ENCODE measurements around the gene FDX2. TPM values are rescaled to one million over a fixed set of nuclear protein-coding genes. Genes with fewer than 3 reads are reported as not detected.
"Not testable (repeated sequence)": the region's sequence is repeated elsewhere in the genome, so short reads cannot be mapped to it uniquely, and the experiment has no call there.

FDX2 gene
- 50.7 and 57.2 TPM in 2 replicates for total RNA-seq (2014; rRNA removed; shearing (Covaris generic))

DNA sequence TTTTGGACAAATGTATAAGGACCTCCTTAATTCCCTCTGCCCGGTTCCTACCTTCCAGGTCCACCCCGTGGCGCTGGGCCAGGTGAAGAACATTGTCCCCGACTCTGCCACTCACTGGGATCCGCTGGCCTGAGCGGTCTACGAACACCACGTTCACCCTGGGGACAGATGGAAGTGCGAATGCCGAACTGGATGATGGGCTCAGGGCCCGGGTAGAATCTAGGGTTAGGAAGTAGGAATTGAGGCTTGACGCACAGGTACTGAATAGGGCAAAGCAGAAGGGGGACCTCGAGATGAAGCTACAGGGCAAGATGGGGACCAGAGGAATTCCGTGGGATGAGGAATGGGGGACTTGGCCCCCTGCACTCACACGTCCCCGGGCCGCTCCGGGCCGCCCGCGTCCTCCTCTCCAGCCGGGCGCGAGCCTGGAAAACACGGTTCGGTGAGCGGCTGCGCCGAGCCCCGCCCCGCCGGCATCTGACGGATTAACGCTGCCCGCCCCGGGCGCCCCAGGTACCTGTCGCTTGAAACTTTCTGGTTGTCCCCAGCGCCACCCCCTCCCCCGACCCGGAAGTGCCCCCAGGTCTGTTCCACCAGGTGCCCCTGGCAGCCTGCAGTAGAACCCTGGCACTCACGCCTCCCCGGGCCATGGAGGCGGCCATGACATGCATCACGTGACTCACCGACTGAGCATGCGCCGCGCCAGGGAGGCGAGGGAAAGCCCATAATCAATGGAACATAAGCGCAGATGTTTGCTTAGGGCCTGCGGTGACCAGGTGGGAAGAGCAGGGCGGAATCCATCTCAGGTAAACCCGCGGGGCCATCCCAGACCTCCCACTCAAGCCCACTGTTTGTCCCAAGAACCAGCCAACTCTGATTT lies at the start of gene FDX2:
Gene FDX2 (minus strand): TSS at position 681 of the 880 bp plus-strand sequence. CDS start 19 bp downstream, at position 662.
- peak; percentile 68 for DNase-seq (ENCODE audit: low spot score)

- DNase-seq (ENCODE audit: low spot score): no peak
Observed at GRCh38 chr19:10365518-10365917, 49.7 kb upstream of the FDX2 start.

- no peak for DNase-seq (ENCODE audit: low spot score)
Observed at GRCh38 chr19:10364644-10365043, 48.8 kb upstream of the FDX2 start.

- peak; percentile 75 for DNase-seq (ENCODE audit: low spot score)
Observed at GRCh38 chr19:10363789-10364281, 48.0 kb upstream of the FDX2 start.

GRCh38 chr19:10362259-10362658 lies 46.4 kb upstream of the FDX2 start:
- DNase-seq (ENCODE audit: low spot score): no peak

DNA sequence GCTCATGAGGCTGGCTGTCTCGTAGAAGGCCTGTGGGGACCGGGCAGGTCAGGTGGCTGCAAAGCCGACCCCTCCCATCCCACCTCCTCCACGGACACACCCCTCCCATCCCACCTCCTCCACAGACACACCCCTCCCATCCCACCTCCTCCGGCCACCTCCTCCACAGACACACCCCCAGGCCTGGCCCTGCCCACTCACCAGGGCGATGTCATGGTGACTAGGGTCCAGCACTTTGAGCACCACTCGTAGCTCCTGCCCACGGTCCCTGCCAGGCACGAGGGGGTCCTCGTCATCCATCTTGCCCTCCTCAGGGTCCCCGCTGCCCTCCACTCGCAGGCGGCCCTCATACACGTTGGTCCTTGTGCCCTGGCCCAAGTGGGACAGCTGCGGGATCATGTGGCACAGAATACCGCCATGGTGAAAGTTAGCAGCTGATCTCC lies 45.8 kb upstream of the FDX2 start:
- no peak for DNase-seq (ENCODE audit: low spot score)

DNA sequence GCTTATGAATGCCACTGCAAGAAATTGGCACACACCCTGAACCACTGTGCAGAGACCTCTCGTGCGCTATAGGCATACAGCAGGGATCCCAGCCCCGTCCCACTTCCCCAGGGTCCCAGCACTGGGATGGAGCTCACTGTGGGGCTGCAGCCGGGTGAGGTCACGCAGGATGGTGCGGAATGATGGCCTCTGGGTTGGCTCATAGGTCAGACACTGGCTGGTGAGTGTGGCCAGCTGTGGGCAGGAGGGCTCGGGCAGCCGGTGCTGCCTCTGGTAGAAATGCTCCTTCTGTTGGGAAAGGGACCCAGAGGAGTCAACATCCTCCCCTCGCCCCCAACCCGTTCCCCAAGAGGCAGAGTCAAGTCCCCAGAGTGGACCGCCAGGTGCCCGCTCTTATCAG lies 40.6 kb upstream of the FDX2 start:
- no peak for DNase-seq (ENCODE audit: low spot score)

DNA sequence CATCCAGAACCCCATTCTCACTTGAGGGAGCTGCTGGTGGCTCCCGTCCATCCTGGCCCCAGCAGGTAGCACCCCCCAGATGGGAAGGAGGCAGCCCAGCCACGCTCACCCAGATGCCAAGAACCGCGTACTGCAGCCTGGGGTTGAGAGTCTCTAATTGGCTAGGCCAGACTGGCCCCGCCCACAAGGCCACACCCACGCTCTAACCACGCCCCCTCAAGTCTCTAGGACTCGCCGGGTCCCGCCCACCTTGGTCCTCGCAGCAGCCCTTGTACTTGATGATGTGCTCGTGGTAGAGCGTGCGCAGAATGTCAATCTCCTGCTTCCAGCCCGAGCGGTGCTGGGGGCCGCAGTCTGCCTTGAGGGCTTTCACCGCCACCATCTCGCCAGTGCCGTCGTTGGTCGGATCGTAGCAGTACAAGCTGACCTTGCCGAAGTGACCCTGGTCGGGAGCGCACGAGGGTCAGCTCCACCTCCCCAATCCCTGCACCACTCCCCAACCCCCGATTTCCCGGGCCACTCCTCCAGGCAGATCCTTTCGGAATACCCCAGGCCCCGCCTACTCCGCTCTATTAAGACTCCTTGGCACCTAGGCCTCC lies 38.1 kb upstream of the FDX2 start:
- DNase-seq (ENCODE audit: low spot score): peak; percentile 11

- DNase-seq (ENCODE audit: low spot score): no peak
Observed at GRCh38 chr19:10352764-10353671, 37.2 kb upstream of the FDX2 start.

DNA sequence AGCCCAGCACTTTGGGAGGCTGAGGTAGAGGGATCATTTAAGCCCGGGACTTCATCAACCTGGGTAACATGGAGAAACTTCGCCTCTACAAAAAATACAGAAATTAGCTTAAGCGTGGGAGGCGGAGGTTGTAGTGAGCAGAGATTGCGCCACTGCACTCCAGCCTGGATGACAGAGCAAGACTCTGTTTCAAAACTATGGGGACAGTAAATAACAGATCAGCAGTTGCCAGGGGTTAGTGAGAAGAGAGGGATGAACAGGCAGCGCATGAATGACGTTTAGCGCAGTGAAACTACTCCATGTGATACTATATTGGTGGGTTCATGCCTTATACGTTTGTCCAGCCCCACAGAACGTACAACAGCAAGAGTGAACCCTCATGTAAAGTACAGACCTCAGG lies 30.7 kb upstream of the FDX2 start:
- no peak for DNase-seq (ENCODE audit: low spot score)

- DNase-seq (ENCODE audit: low spot score): no peak
Observed at GRCh38 chr19:10344780-10345179, 29.0 kb upstream of the FDX2 start.

- no peak for DNase-seq (ENCODE audit: low spot score)
Observed at GRCh38 chr19:10343495-10343894, 27.7 kb upstream of the FDX2 start.

- no peak for DNase-seq (ENCODE audit: low spot score)
Observed at GRCh38 chr19:10339977-10340376, 24.2 kb upstream of the FDX2 start.

DNA sequence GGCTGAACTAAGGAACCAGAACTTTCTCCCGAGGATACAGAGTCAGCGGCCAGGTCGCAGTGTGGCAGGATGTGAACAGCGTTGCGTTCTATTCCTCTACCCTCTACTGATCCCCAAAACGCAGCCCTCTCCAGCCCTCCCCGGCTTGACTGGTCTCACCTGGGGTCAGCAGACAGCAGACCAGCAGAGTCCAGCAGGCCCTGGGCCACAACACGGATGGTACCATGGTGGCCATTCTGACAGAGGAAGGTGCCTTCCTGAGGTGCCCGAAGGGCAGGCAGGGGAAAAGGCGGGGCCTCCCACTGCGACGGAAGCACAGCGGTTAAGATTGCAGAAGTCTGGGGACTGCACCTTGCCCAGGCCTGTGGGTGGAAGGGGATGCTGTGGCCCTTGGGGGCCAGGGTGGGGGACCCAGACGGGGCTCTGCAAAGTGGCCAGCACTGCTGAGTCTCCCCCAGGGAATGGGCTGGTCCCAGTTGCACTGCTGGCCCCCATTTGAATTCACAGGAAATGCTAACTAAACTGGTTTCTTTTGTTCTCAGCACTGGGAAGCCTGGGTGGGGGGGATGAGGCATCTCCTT lies 23.7 kb upstream of the FDX2 start, which contains the start of gene ICAM3:
Gene ICAM3 (minus strand): TSS at position 245 of the 581 bp plus-strand sequence. CDS start 10 bp downstream, at position 235.
- no peak for DNase-seq (ENCODE audit: low spot score)

- no peak for DNase-seq (ENCODE audit: low spot score)
Observed at GRCh38 chr19:10338940-10339339, 23.1 kb upstream of the FDX2 start.

DNA sequence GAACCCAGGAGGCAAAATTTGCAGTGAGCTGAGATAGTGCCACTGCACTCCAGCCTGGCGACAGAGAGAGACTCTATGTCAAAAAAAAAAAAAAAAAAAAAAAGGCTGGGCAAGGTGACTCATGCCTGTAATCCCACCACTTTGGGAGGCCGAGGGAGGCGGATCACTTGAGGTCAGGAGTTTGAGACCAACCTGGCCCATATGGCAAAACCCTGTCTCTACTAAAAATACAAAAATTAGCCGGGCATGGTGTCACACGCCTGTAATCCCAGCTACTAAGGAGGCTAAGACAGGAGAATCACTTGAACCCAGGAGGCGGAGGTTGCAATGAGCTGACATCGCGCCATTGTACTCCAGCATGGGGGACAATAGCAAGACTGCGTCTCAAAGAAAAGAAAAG lies 20.9 kb upstream of the FDX2 start:
- not testable (repeated sequence) for DNase-seq (ENCODE audit: low spot score)

DNA sequence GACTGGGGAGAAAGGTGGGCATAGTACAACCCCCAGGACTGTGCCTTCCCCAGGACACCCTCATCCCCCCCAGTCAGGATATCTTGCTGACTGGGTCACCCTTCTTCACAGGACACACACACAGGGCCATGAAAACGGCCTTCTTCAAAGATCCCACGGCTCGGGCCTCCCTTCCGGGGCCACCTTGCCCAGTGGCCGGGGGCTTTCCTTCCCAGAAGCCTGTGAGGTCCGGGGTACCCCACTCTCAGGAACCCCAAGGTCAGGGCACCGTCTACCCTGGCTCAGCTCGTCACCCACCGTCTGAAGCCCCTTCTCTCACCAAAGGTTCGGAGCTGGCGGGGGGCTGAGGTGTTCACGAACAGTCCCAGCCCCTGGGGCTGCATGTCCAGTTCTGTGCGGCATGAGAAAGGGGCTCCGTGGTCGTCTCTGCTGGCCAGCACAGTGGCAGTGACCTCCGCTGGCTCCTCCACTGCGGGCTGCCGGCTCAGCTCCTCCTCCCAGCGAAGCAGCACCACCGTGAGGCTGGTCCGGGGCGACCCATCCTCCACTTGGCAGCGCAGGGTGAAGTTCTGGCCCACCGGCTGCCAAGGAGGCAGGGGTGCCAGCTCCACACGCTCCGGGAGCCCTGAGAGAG lies 19.7 kb upstream of the FDX2 start:
- no peak for DNase-seq (ENCODE audit: low spot score)

GRCh38 chr19:10334588-10335351 lies 19.0 kb upstream of the FDX2 start:
- peak; percentile 89 for DNase-seq (ENCODE audit: low spot score)

GRCh38 chr19:10333758-10334587 lies 18.2 kb upstream of the FDX2 start:
- DNase-seq (ENCODE audit: low spot score): no peak
